ENCODE measurements around the gene RET.

- TF ChIP-seq HMGXB4 (CRISPR knock-in tag; IDR thresholded peaks at IDR 0.05) = no peak
- TF ChIP-seq ELF4 (CRISPR knock-in tag; IDR thresholded peaks at IDR 0.05; ENCODE audit: low read depth) = no peak
- no peak for TF ChIP-seq CTCF (IDR thresholded peaks at IDR 0.05)
These were observed 3.0 kb downstream of the RET start for GRCh38 chr10:43079856-43080255.
